Parathyroid adenoma (tissue), 2 donors: ENCODE results near the gene OR2W1.

ENCODE experiments used
- H2AFZ ChIP-seq: fragments of 300-600 bp; sonication (generic); one replicate; pipeline ENCODE4 v1.7.0; 2017; ENCODE audit warnings: antibody characterized with exemption, mild to moderate bottlenecking
- H3K27ac ChIP-seq: fragments of 300-600 bp; sonication (generic); one replicate; pipeline ENCODE4 v1.7.0; 2017
- H3K27me3 ChIP-seq: fragments of 300-600 bp; sonication (generic); one replicate; pipeline ENCODE4 v1.7.0; 2017; ENCODE audit warnings: low read length; ENCODE audit not compliant: control insufficient read depth, insufficient read depth
- H3K36me3 ChIP-seq: fragments of 300-600 bp; sonication (generic); one replicate; pipeline ENCODE4 v1.7.0; 2017; ENCODE audit warnings: low read length; ENCODE audit not compliant: control insufficient read depth, insufficient read depth
- H3K4me1 ChIP-seq: fragments of 300-600 bp; sonication (generic); one replicate; pipeline ENCODE4 v1.7.0; 2017; ENCODE audit warnings: control low read depth
- H3K4me2 ChIP-seq: fragments of 300-600 bp; sonication (generic); one replicate; pipeline ENCODE4 v1.7.0; 2017; ENCODE audit warnings: low read length
- H3K4me3 ChIP-seq: fragments of 300-600 bp; sonication (generic); one replicate; pipeline ENCODE4 v1.7.0; 2017; ENCODE audit warnings: low read depth, low read length
- H3K79me2 ChIP-seq: fragments of 300-600 bp; sonication (generic); one replicate; pipeline ENCODE4 v1.7.0; 2017; ENCODE audit warnings: control low read depth
- H3K9ac ChIP-seq: fragments of 300-600 bp; sonication (generic); one replicate; pipeline ENCODE4 v1.7.0; 2017; ENCODE audit warnings: mild to moderate bottlenecking
- H3K9me3 ChIP-seq: fragments of 300-600 bp; sonication (generic); one replicate; pipeline ENCODE4 v1.7.0; 2017; ENCODE audit warnings: low read length; ENCODE audit not compliant: control insufficient read depth
- TF ChIP-seq, protein P1 (sequence below): fragments of 300-600 bp; sonication (generic); IDR thresholded peaks from one replicate; pipeline ENCODE4 v1.7.0; 2017; ENCODE audit warnings: antibody characterized with exemption, mild to moderate bottlenecking
- donor health status: primary hyperparathyroidism.

Gene OR2W1

DNA sequence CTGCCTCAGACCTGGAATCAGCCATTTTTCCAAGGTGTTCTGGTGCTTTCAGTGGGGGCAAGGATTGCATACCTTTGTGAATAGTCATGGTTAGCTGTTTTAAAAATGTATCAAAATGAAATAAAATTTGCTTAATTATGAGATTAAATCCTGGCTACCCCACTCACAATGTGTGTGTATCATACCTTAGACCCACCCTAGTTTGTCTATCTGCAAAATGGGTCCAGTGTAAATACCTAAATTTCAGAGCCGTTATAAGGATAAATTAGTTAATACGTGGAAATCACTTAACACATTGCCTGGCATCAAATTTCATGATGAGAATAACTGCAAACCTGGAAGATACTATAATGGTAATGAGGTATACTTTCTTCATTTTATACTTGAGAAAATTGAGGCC is 36.9 kb downstream of the OR2W1 start:
- Histone ChIP-seq H3K79me2 (no peaks in the 10 kb centered on the region), H3K9ac (no peak overlapping the region), H3K27ac (no peak overlapping the region), H2AFZ (no peak overlapping the region), H3K27me3 (no peaks in the 10 kb centered on the region), H3K4me3 (no peak overlapping the region), H3K9me3 (no peaks in the 10 kb centered on the region), H3K36me3 (no peaks in the 10 kb centered on the region), H3K4me1 (no peaks in the 10 kb centered on the region), H3K4me2 (no peak overlapping the region)
- TF ChIP-seq, protein P1, sequence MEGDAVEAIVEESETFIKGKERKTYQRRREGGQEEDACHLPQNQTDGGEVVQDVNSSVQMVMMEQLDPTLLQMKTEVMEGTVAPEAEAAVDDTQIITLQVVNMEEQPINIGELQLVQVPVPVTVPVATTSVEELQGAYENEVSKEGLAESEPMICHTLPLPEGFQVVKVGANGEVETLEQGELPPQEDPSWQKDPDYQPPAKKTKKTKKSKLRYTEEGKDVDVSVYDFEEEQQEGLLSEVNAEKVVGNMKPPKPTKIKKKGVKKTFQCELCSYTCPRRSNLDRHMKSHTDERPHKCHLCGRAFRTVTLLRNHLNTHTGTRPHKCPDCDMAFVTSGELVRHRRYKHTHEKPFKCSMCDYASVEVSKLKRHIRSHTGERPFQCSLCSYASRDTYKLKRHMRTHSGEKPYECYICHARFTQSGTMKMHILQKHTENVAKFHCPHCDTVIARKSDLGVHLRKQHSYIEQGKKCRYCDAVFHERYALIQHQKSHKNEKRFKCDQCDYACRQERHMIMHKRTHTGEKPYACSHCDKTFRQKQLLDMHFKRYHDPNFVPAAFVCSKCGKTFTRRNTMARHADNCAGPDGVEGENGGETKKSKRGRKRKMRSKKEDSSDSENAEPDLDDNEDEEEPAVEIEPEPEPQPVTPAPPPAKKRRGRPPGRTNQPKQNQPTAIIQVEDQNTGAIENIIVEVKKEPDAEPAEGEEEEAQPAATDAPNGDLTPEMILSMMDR, result no peak

DNA sequence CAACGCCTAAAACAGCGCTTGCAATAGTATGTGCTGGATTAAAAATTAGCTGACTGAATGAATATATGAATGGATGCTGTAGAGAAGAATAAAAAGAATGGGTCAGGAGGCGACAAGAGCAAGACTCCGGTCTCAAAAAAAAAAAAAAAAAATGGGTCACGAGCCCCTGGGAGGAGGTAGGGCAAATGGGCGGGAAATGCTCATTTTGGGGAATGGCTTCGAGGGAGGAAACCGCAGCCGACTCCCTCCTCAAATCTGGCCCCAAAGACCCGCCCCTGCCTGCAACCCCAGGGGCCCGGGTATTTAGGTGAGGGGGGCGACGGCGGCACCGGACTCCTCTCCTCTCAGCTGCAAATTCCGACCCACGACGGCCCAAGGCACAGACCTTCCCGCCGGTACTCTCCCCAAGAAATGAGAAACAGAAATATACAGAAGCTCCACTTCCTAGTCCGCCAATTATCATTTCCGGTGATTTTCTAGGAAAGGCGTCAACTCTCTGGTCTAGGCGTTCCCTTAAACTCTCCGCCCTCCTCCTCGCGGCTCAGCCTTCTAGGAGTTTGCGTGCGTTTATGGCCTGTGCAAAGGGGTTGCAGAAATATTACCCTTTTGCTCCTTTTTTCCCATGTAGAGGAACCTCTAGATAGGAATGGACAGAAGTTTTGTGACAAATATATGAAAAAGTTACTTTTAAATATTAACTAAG is 39.6 kb downstream of the OR2W1 start, which contains the start of gene ZNF311:
Gene ZNF311 (minus strand): TSS at position 133 of the 703 bp plus-strand sequence. CDS start 1,361 bp downstream, outside the sequence.
- Histone ChIP-seq H3K9me3 (no peaks in the 10 kb centered on the region), H2AFZ (peak within 1 kb of the TSS; percentile 87), H3K27ac (no peak within 1 kb of the TSS), H3K36me3 (no peaks in the 10 kb centered on the region), H3K27me3 (no peaks in the 10 kb centered on the region), H3K4me2 (peak within 1 kb of the TSS; percentile 66), H3K79me2 (no peaks in the 10 kb centered on the region), H3K4me1 (no peaks in the 10 kb centered on the region), H3K9ac (no peak within 1 kb of the TSS), H3K4me3 (peak within 1 kb of the TSS; percentile 80)
- TF ChIP-seq, protein P1, result no peak

DNA sequence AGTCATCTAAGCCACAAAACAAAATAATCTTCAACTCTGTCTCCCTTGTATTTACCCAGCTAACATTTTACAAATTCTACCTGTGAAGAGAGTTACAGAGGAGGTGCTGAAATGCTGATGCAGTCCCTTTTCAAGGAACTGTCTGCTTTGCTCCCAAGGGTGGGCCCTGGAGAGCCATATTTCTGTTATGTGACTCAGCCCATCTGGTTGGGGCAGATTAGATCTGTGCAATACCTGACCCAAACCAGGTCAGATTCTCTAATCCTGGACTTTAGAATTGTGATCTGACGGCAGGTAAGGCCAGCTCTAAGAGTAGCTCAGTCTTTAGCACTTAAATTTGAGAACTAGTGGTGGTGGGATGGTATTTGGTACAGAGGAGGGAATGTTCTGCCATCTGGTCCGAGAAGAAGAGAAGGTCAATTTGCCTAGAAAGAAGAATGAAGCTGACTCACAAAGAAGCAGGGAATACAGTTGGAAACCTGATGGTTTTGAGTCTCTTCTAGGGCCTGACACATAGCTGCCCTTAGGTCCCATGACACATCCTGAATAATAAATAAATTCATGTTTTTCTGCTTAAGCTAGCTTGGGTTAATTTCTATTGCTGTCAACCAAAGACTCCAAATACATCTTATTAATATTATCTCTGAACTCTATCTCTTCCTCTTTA is 48.0 kb downstream of the OR2W1 start:
- no peaks in the 10 kb centered on the region for H3K27me3 ChIP-seq

DNA sequence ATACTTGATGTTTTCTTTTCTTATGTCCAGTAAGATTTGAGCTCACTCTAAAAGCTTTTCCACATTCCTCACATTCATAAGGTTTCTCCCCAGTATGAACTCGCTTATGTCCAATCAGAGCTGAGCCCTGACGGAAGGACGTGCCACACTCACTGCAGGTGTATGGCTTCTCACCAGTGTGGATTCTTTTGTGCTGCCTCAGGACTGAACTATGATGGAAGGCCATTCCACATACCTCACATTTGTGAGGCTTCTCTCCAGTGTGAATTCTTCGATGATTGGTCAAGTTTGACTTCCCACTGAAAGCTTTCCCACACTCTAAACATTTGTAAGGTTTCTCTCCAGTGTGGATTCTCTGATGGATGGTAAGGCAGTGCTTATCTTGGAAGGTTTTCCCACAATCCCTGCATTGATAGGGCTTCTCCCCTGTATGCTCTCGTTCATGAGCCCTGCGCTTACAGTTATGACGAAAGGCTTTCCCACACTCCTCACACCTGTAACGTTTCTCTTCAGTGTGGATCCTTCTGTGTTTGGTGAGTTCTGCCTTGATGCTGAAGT is 49.8 kb downstream of the OR2W1 start:
- Histone ChIP-seq H3K9ac (no peak overlapping the region), H3K36me3 (no peaks in the 10 kb centered on the region), H3K79me2 (no peaks in the 10 kb centered on the region), H3K27me3 (no peaks in the 10 kb centered on the region), H3K4me3 (no peak overlapping the region), H3K9me3 (no peaks in the 10 kb centered on the region), H3K4me1 (no peaks in the 10 kb centered on the region), H3K4me2 (no peak overlapping the region), H2AFZ (no peak overlapping the region), H3K27ac (no peak overlapping the region)
- TF ChIP-seq, protein P1, result no peak

More for the DNA sequence above, 48.0 kb downstream of the OR2W1 start:
- no peaks in the 10 kb centered on the region for H3K4me1 ChIP-seq
- no peak overlapping the region for H3K4me2 ChIP-seq
- H3K9ac ChIP-seq, result no peak overlapping the region
- H3K36me3 ChIP-seq, result no peaks in the 10 kb centered on the region
- no peaks in the 10 kb centered on the region for H3K9me3 ChIP-seq
- H3K79me2 ChIP-seq, result no peaks in the 10 kb centered on the region
- H2AFZ ChIP-seq, result no peak overlapping the region
- H3K27ac ChIP-seq, result no peak overlapping the region
- TF ChIP-seq, protein P1, result no peak
- no peak overlapping the region for H3K4me3 ChIP-seq
